ENCODE results near the gene SEPTIN11.

DNA sequence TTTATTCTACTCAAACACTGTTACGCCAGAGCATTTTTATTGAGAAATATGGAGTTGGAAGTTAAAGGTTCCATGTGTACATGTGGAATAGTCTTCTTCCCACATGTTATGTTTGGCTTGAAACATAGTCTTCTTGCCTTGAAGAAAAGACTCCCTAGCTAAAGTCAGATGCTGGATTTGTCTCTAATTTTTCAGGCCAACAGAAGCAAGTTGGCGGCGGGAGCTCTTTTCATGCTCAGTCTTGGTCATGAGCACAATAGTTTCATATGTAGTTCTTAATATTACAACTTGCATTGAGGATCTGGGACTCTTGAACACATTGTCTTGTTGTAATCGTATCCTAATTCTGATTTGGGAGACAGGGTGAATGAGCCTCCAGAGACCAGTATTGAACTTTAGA, 19.4 kb downstream of the SEPTIN11 start:
- TF ChIP-seq, protein P1, sequence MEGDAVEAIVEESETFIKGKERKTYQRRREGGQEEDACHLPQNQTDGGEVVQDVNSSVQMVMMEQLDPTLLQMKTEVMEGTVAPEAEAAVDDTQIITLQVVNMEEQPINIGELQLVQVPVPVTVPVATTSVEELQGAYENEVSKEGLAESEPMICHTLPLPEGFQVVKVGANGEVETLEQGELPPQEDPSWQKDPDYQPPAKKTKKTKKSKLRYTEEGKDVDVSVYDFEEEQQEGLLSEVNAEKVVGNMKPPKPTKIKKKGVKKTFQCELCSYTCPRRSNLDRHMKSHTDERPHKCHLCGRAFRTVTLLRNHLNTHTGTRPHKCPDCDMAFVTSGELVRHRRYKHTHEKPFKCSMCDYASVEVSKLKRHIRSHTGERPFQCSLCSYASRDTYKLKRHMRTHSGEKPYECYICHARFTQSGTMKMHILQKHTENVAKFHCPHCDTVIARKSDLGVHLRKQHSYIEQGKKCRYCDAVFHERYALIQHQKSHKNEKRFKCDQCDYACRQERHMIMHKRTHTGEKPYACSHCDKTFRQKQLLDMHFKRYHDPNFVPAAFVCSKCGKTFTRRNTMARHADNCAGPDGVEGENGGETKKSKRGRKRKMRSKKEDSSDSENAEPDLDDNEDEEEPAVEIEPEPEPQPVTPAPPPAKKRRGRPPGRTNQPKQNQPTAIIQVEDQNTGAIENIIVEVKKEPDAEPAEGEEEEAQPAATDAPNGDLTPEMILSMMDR (IDR thresholded peaks at IDR 0.05; ENCODE audit: poor library complexity, severe bottlenecking), result no peak
- TF ChIP-seq POLR2AphosphoS5 (IDR thresholded peaks at IDR 0.05), result no peak
